AG09309 (cell line): ENCODE measurements around the gene MICU1.

Experiments used
- DNase-seq: peaks from one replicate; pipeline ENCODE4 v3.0.0-alpha.2; 2010; ENCODE audit warnings: low read depth
- H3K4me3 ChIP-seq: 2 replicates; pipeline ENCODE4 v1.5.1; 2011; ENCODE audit warnings: mild to moderate bottlenecking, low read depth, low read length, moderate library complexity; ENCODE audit not compliant: control insufficient read depth
- CTCF ChIP-seq: IDR thresholded peaks from 2 replicates; pipeline ENCODE4 v1.5.1; 2011; ENCODE audit warnings: mild to moderate bottlenecking, low read depth, low read length, inconsistent platforms; ENCODE audit not compliant: insufficient read depth, control insufficient read depth; ENCODE audit errors: missing control alignments

Gene MICU1

GRCh38 chr10:72424561-72424960 is 201.3 kb downstream of the MICU1 start:
- H3K4me3 ChIP-seq: no peak overlapping the region
- no peak for DNase-seq
- TF ChIP-seq CTCF: no peak

- TF ChIP-seq CTCF: no peak
- DNase-seq: no peak
- no peak overlapping the region for H3K4me3 ChIP-seq
Observed at GRCh38 chr10:72423426-72423825, 202.5 kb downstream of the MICU1 start.

GRCh38 chr10:72421885-72422540 is 203.9 kb downstream of the MICU1 start:
- no peak overlapping the region for H3K4me3 ChIP-seq
- no peak for DNase-seq
- no peak for TF ChIP-seq CTCF

- TF ChIP-seq CTCF: no peak
Observed at GRCh38 chr10:72419241-72419640, 206.6 kb downstream of the MICU1 start.

GRCh38 chr10:72418679-72419078 is 207.2 kb downstream of the MICU1 start:
- H3K4me3 ChIP-seq: no peak overlapping the region
- no peak for TF ChIP-seq CTCF
- no peak for DNase-seq

More at GRCh38 chr10:72419241-72419640, 206.6 kb downstream of the MICU1 start:
- no peak for DNase-seq
- H3K4me3 ChIP-seq: no peak overlapping the region

- no peak overlapping the region for H3K4me3 ChIP-seq
- no peak for TF ChIP-seq CTCF
- DNase-seq: no peak
Observed at GRCh38 chr10:72417971-72418370, 207.9 kb downstream of the MICU1 start.
